Subcutaneous abdominal adipose tissue (tissue), 5 donors: ENCODE results near the gene MELK.

ENCODE experiments used
- H3K27ac ChIP-seq: one replicate; pipeline ENCODE4 v1.7.0; 2013; ENCODE audit warnings: low read depth, mild to moderate bottlenecking, inconsistent platforms, low read length, moderate library complexity
- H3K27me3 ChIP-seq, 5 donors: one replicate each; pipeline ENCODE4 v1.7.0; 2013; ENCODE audit warnings: low read length in 5 of 5, inconsistent platforms in 1 of 5; ENCODE audit not compliant: control insufficient read depth in 5 of 5, insufficient read depth in 4 of 5
- H3K36me3 ChIP-seq, 5 donors: one replicate each; pipeline ENCODE4 v1.7.0; 2013; ENCODE audit warnings: low read length in 5 of 5; ENCODE audit not compliant: control insufficient read depth in 5 of 5, insufficient read depth in 5 of 5
- H3K4me1 ChIP-seq, 5 donors: one replicate each; pipeline ENCODE4 v1.7.0; 2013; ENCODE audit warnings: low read length in 5 of 5, mild to moderate bottlenecking in 3 of 5, moderate library complexity in 1 of 5; ENCODE audit not compliant: control insufficient read depth in 5 of 5, insufficient read depth in 5 of 5
- H3K4me3 ChIP-seq, 5 donors: one replicate each; pipeline ENCODE4 v1.7.0; 2013; ENCODE audit warnings: low read length in 5 of 5, low read depth in 1 of 5
- H3K9ac ChIP-seq, 5 donors: one replicate each; pipeline ENCODE4 v1.7.0; 2013; ENCODE audit warnings: low read length in 5 of 5, mild to moderate bottlenecking in 4 of 5, moderate library complexity in 3 of 5
- H3K9me3 ChIP-seq, 5 donors: one replicate each; pipeline ENCODE4 v1.7.0; 2013; ENCODE audit warnings: low read length in 5 of 5; ENCODE audit not compliant: control insufficient read depth in 5 of 5
- donor health status: healthy.
- donor health status: healthy.
- donor health status: healthy.
- donor health status: healthy.
- donor health status: healthy.

MELK gene

GRCh38 chr9:36659500-36659899 lies 86.8 kb downstream of the MELK start:
- no peak overlapping the region for H3K4me3 ChIP-seq
- no peaks in the 10 kb centered on the region for H3K36me3 ChIP-seq

GRCh38 chr9:36664806-36665205 lies 92.1 kb downstream of the MELK start:
- H3K4me3 ChIP-seq = no peak overlapping the region
- no peaks in the 10 kb centered on the region for H3K27me3 ChIP-seq
- H3K9ac ChIP-seq = no peak overlapping the region
- no peak overlapping the region for H3K27ac ChIP-seq
- H3K36me3 ChIP-seq = no peaks in the 10 kb centered on the region
- no peaks in the 10 kb centered on the region for H3K9me3 ChIP-seq
- peaks cover 0 to 2% (median 0%) of the 10 kb centered on the region in 5 donors for H3K4me1 ChIP-seq

More at GRCh38 chr9:36659500-36659899, 86.8 kb downstream of the MELK start:
- no peak overlapping the region for H3K27ac ChIP-seq
- H3K9me3 ChIP-seq = no peaks in the 10 kb centered on the region
- no peaks in the 10 kb centered on the region for H3K27me3 ChIP-seq
- H3K9ac ChIP-seq = no peak overlapping the region
- H3K4me1 ChIP-seq = no peaks in the 10 kb centered on the region

- no peak overlapping the region for H3K9ac ChIP-seq
- no peaks in the 10 kb centered on the region for H3K27me3 ChIP-seq
- H3K27ac ChIP-seq = no peak overlapping the region
- no peaks in the 10 kb centered on the region for H3K9me3 ChIP-seq
- no peak overlapping the region for H3K4me3 ChIP-seq
- H3K36me3 ChIP-seq = no peaks in the 10 kb centered on the region
- peaks cover 0 to 2% (median 0%) of the 10 kb centered on the region in 5 donors for H3K4me1 ChIP-seq
Observed at GRCh38 chr9:36665387-36665786, 92.7 kb downstream of the MELK start.

- Histone ChIP-seq H3K4me3 (no peak overlapping the region), H3K9me3 (no peaks in the 10 kb centered on the region), H3K27me3 (no peaks in the 10 kb centered on the region), H3K36me3 (no peaks in the 10 kb centered on the region), H3K27ac (no peak overlapping the region), H3K4me1 (peaks cover 0 to 2% (median 0%) of the 10 kb centered on the region in 5 donors), H3K9ac (no peak overlapping the region)
Observed at GRCh38 chr9:36665921-36666431, 93.3 kb downstream of the MELK start.

GRCh38 chr9:36671561-36671960 lies 98.9 kb downstream of the MELK start:
- no peaks in the 10 kb centered on the region for H3K36me3 ChIP-seq
- H3K27ac ChIP-seq = no peak overlapping the region

GRCh38 chr9:36676091-36676490 lies 103.4 kb downstream of the MELK start:
- no peaks in the 10 kb centered on the region for H3K27me3 ChIP-seq
- H3K9me3 ChIP-seq = no peaks in the 10 kb centered on the region
- H3K36me3 ChIP-seq = no peaks in the 10 kb centered on the region
- H3K9ac ChIP-seq = no peak overlapping the region
- no peak overlapping the region for H3K4me3 ChIP-seq
- H3K27ac ChIP-seq = no peak overlapping the region
- H3K4me1 ChIP-seq = no peaks in the 10 kb centered on the region

More at GRCh38 chr9:36671561-36671960, 98.9 kb downstream of the MELK start:
- Histone ChIP-seq H3K4me1 (no peaks in the 10 kb centered on the region), H3K27me3 (no peaks in the 10 kb centered on the region), H3K4me3 (no peak overlapping the region), H3K9ac (no peak overlapping the region), H3K9me3 (no peaks in the 10 kb centered on the region)

- H3K36me3 ChIP-seq = no peaks in the 10 kb centered on the region
- no peak overlapping the region for H3K9ac ChIP-seq
- no peak overlapping the region for H3K4me3 ChIP-seq
- H3K9me3 ChIP-seq = peaks cover 0 to 5% (median 4%) of the 10 kb centered on the region in 5 donors
- H3K27me3 ChIP-seq = no peaks in the 10 kb centered on the region
- H3K4me1 ChIP-seq = no peaks in the 10 kb centered on the region
- H3K27ac ChIP-seq = no peak overlapping the region
Observed at GRCh38 chr9:36676778-36677485, 104.2 kb downstream of the MELK start.

- Histone ChIP-seq H3K27ac (no peak overlapping the region), H3K4me1 (no peaks in the 10 kb centered on the region), H3K36me3 (no peaks in the 10 kb centered on the region), H3K9ac (no peak overlapping the region), H3K9me3 (peaks cover 0 to 6% (median 6%) of the 10 kb centered on the region in 5 donors), H3K4me3 (no peak overlapping the region), H3K27me3 (no peaks in the 10 kb centered on the region)
Observed at GRCh38 chr9:36677611-36678010, 104.9 kb downstream of the MELK start.

GRCh38 chr9:36679710-36680109 lies 107.0 kb downstream of the MELK start:
- H3K9ac ChIP-seq = no peak overlapping the region
- H3K27me3 ChIP-seq = no peaks in the 10 kb centered on the region
- no peak overlapping the region for H3K27ac ChIP-seq
- no peaks in the 10 kb centered on the region for H3K4me1 ChIP-seq
- no peak overlapping the region for H3K4me3 ChIP-seq
- H3K9me3 ChIP-seq = peaks cover 0 to 6% (median 6%) of the 10 kb centered on the region in 5 donors
- H3K36me3 ChIP-seq = no peaks in the 10 kb centered on the region

GRCh38 chr9:36686471-36686870 lies 113.8 kb downstream of the MELK start:
- Histone ChIP-seq H3K9ac (no peak overlapping the region), H3K36me3 (no peaks in the 10 kb centered on the region), H3K27ac (no peak overlapping the region), H3K4me1 (no peaks in the 10 kb centered on the region), H3K4me3 (no peak overlapping the region), H3K27me3 (no peaks in the 10 kb centered on the region), H3K9me3 (peaks cover 3 to 7% (median 6%) of the 10 kb centered on the region in 5 donors)
